Heart right ventricle (tissue), 16 donors: ENCODE measurements around the gene GATAD2A. TPM values are rescaled to one million over a fixed set of nuclear protein-coding genes. Genes with fewer than 3 reads are reported as not detected.

Experiments
- ATAC-seq, 8 donors: fragments of 200-7000 bp; cut with Tn5 transposase; one replicate each; pipeline ENCODE4 v1.9.1; 2020; ENCODE audit warnings: mild to moderate bottlenecking in 8 of 8, moderate library complexity in 8 of 8, moderate number of reproducible peaks in 1 of 8
- DNase-seq, 2 donors: peaks; one replicate each; pipeline ENCODE4 v3.0.0-alpha.2; 2020
- H3K27ac ChIP-seq, 10 donors: fragments of 200-600 bp; sonication (generic) in 2 of 10; one replicate each; pipeline versions ENCODE4 v1.5.0 to v1.8.0; 2020 to 2022; ENCODE audit warnings: mild to moderate bottlenecking in 3 of 10
- H3K27me3 ChIP-seq, 7 donors: fragments of 200-600 bp; one replicate each; pipeline ENCODE4 v1.8.0; 2021 to 2022; ENCODE audit warnings: mild to moderate bottlenecking in 2 of 7
- H3K36me3 ChIP-seq, 9 donors: fragments of 200-600 bp; sonication (generic) in 1 of 9; one replicate each; pipeline versions ENCODE4 v1.5.0 to v1.8.0; 2020 to 2022; ENCODE audit warnings: mild to moderate bottlenecking in 2 of 9
- H3K4me1 ChIP-seq, 9 donors: fragments of 200-600 bp; sonication (generic) in 1 of 9; one replicate each; pipeline versions ENCODE4 v1.5.0 to v1.8.0; 2020 to 2022; ENCODE audit warnings: mild to moderate bottlenecking in 4 of 9
- H3K4me3 ChIP-seq, 10 donors: fragments of 200-600 bp; sonication (generic) in 2 of 10; one replicate each; pipeline versions ENCODE4 v1.5.0 to v1.8.0; 2020 to 2022; ENCODE audit warnings: mild to moderate bottlenecking in 7 of 10, moderate library complexity in 2 of 10
- H3K9me3 ChIP-seq, 11 donors: fragments of 200-600 bp in 10 of 11; sonication (generic) in 2 of 11; one replicate each; pipeline versions ENCODE4 v1.5.0 to v1.8.0; 2013 to 2022; ENCODE audit warnings: mild to moderate bottlenecking in 2 of 11, control low read depth in 1 of 11, moderate library complexity in 1 of 11
- WGBS, 2 donors: extraction: QIAGEN DNeasy Blood & Tissue Kit; methylation state at CpG; one replicate each; pipeline ENCODE4 v1.1.7; 2013; ENCODE audit warnings: inconsistent platforms in 1 of 2; 5-methylcytosine and 5-hydroxymethylcytosine counted together
- intact Hi-C, 10 donors: fragments of 100-400 bp; cut with DNase I; formaldehyde crosslinking; loops; one replicate each; pipeline versions ENCODE4 v1.11.1 to v1.14.2; 2022
- polyA plus RNA-seq, 2 donors: library from polyadenylated mRNA; stranded (reverse); fragments of 200-250 nt; gene quantifications; one replicate each; pipeline ENCODE4 v1.2.3, GENCODE V29; 2013
- total RNA-seq, 10 donors: library from RNA; stranded (reverse); fragmentation: NEBNext Ultra II Directional in 3 of 10; extraction: Animal tissue kit (Norgen Biotek cat#: 25700) in 3 of 10; gene quantifications; one replicate each; pipeline versions ENCODE4 v1.2.1 to v1.2.4, GENCODE V29; 2021 to 2023
- TF ChIP-seq, protein P1 (sequence below), 9 donors: fragments of 200-600 bp; sonication (generic) in 2 of 9; IDR thresholded peaks; one replicate each; pipeline versions ENCODE4 v1.5.0 to v1.8.0; 2021 to 2022; ENCODE audit warnings: antibody characterized with exemption in 9 of 9, mild to moderate bottlenecking in 5 of 9, moderate library complexity in 1 of 9
- donor health status: Arrhythmogenic right ventricular cardiomyopathy.
- donor health status: ischemic (EF 13 %, LVEDD 7.1; RV severe dilation, severe dysfunction).
- donor health status: healthy with polysubstance abuse.
- donor health status: DM: no; HTN: yes; CAD: no.
- donor health status: DM: no; HTN: no; CAD: no.
- donor health status: ischemic (EF 25% LVEDD 6.9; RV normal size, moderate dysfunction).
- donor health status: ischemic (EF 25% LVEDD 5.7; RV mildly dilated, moderate dysfunction).
- donor health status: healthy.
- donor health status: DM: yes; HTN: yes; CAD: no.
- donor health status: Ischemic cardiomyopathy.
- donor health status: ischemic (EF 35%, LVEDD 5.7; RV mildly dilated, moderate dysfunction).
- donor health status: nonischemic (EF 11% LVEDD 7.7; RV severe dilation, severe dysfunction).
- donor health status: DM: yes; HTN: yes; CAD: no.
- donor health status: PGD.
- donor health status: ischemic (EF 29% LVEDD 5.4; RV normal size, mild dysfunction).
- donor health status: nonischemic (EF 23%, LVEDD 6.1; RV moderate dilation, normal function).

GATAD2A gene
- total and polyA plus RNA-seq, 12 donors, result 7.5 to 48.5 (median 25.8) TPM

DNA sequence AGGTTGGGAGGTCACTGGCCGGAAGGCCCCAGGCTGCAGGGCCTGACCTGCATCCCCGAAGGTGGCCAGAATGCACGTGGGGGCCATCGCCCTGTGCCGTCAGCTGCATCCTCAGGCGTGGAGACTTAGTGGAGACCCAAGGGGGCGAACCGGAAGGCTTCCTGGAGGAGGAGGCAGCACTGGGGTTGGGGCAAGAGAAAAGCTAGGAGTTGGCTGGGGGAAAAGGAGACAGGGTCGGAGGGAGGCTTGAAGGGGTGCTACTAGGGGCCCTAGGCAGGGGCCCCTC lies 121.8 kb downstream of the GATAD2A start:
- intact Hi-C loops, result no loop called here
- WGBS, 2 donors, result 94 to 96% methylated on average over 9 of the region's 9 CpGs
- H3K4me1 ChIP-seq, result peaks cover under 1 to 46% (median 7%) of the 10 kb centered on the region in 9 donors
- H3K27ac ChIP-seq, result no peak overlapping the region
- no peak overlapping the region for H3K4me3 ChIP-seq
- no peaks in the 10 kb centered on the region for H3K9me3 ChIP-seq
- TF ChIP-seq, protein P1, sequence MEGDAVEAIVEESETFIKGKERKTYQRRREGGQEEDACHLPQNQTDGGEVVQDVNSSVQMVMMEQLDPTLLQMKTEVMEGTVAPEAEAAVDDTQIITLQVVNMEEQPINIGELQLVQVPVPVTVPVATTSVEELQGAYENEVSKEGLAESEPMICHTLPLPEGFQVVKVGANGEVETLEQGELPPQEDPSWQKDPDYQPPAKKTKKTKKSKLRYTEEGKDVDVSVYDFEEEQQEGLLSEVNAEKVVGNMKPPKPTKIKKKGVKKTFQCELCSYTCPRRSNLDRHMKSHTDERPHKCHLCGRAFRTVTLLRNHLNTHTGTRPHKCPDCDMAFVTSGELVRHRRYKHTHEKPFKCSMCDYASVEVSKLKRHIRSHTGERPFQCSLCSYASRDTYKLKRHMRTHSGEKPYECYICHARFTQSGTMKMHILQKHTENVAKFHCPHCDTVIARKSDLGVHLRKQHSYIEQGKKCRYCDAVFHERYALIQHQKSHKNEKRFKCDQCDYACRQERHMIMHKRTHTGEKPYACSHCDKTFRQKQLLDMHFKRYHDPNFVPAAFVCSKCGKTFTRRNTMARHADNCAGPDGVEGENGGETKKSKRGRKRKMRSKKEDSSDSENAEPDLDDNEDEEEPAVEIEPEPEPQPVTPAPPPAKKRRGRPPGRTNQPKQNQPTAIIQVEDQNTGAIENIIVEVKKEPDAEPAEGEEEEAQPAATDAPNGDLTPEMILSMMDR (IDR thresholded peaks at IDR 0.05), result no peak
- DNase-seq (no peak), ATAC-seq (peak in 1 of 8 donors; percentile 2)
- peaks cover 0 to 59% (median 0%) of the 10 kb centered on the region in 9 donors for H3K36me3 ChIP-seq
- H3K27me3 ChIP-seq, result no peaks in the 10 kb centered on the region

DNA sequence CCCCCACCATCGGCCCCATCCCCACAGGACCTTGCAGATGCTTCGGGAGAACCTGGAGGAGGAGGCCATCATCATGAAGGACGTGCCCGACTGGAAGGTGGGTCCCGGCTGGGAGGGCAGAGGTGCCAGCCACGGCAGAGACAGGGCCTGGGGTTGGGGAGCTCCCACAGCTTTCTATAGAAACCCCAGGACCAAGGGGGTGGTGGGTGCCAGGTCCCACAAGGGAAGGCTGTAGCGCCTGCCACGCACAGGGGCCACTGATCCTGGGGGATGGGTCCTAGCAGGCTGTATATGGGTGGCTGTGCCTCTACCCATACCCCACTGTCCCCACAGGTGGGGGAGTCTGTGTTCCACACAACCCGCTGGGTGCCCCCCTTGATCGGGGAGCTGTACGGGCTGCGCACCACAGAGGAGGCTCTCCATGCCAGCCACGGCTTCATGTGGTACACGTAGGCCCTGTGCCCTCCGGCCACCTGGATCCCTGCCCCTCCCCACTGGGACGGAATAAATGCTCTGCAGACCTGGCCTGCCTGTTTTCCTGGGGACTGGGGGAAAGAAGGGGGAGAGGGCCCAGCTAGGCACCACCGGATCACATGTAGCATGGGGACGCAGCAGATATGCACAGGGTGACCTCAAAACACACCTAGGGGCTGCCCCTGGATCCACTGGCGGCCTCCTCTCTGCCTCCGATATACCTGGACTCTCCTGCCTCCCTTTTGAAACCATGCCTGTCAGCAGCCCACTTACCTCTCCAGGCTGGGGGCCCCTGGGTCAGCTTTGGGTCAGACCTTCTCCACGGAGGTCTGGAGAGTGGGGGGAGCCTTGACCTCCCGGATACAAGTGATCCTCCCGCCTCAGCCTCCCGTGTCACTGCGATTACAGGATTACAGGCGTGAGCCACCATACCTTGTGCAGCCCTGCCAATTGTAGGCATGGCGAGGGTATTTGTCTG lies 122.5 kb downstream of the GATAD2A start:
- H3K36me3 ChIP-seq, result peaks cover 0 to 59% (median 0%) of the 10 kb centered on the region in 9 donors
- no peak overlapping the region for H3K27ac ChIP-seq
- no peaks in the 10 kb centered on the region for H3K9me3 ChIP-seq
- ATAC-seq (peak in 1 of 8 donors; percentile 9), DNase-seq (no peak)
- 89 to 92% methylated on average over 27 of the region's 27 CpGs for WGBS, 2 donors
- H3K27me3 ChIP-seq, result no peaks in the 10 kb centered on the region
- intact Hi-C loops, result no loop called here
- TF ChIP-seq, protein P1 (IDR thresholded peaks at IDR 0.05), result no peak
- peaks cover 3 to 48% (median 9%) of the 10 kb centered on the region in 9 donors for H3K4me1 ChIP-seq
- H3K4me3 ChIP-seq, result no peak overlapping the region

DNA sequence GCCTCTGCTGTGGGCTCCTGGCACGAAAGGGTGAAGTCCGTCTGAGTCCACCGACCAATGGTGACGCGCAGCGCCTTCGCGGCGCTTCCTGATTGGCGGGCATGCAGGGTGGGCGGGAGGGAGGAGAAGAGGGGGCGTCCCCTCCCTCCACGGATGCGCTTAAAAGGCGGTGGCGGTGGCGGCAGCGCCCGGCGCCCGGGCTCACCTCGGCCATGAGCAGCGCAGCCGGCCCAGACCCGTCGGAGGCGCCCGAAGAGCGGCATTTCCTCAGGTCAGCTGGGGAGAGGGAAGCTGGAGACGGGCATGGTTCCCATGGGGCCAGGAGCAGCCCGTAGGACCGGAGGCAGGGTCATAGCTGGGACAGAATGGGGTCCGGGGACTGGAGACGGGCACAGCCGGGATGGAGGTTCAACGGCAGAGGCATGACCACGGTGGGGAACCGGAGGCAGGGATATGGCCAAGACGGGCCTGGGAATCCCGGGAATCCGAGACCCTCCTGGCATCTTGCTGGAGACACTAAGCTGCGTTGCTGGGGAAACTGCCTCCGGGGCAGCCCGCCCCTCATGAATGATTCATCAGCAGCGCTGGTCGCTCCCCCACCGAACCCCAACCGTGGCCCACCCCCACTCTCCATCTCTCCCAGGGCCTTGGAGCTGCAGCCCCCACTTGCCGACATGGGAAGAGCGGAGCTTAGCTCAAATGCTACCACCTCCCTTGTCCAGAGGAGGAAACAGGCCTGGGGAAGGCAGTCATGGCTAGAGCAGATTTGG lies 123.4 kb downstream of the GATAD2A start, which contains the start of gene YJEFN3:
Gene YJEFN3, plus strand, starts transcription at position 191 of the 770 bp plus-strand sequence. Its CDS starts 22 bp downstream, at position 213.
- Histone ChIP-seq H3K4me1 (peaks cover 3 to 48% (median 9%) of the 10 kb centered on the region in 9 donors), H3K4me3 (peak within 1 kb of the TSS in 3 of 10 donors; percentile 11 to 27 (median 26)), H3K27ac (no peak within 1 kb of the TSS), H3K36me3 (peaks cover 0 to 52% (median 0%) of the 10 kb centered on the region in 9 donors), H3K9me3 (no peaks in the 10 kb centered on the region), H3K27me3 (no peaks in the 10 kb centered on the region)
- ATAC-seq, result peak; percentile 5 to 51 (median 30)
- WGBS, 2 donors, result 37 to 56% methylated on average over 48 to 50 of the region's 50 CpGs
- intact Hi-C loops, result no loop called here
- DNase-seq, result peak in 1 of 2 donors; percentile 48
- TF ChIP-seq, protein P1 (IDR thresholded peaks at IDR 0.05), result no peak

DNA sequence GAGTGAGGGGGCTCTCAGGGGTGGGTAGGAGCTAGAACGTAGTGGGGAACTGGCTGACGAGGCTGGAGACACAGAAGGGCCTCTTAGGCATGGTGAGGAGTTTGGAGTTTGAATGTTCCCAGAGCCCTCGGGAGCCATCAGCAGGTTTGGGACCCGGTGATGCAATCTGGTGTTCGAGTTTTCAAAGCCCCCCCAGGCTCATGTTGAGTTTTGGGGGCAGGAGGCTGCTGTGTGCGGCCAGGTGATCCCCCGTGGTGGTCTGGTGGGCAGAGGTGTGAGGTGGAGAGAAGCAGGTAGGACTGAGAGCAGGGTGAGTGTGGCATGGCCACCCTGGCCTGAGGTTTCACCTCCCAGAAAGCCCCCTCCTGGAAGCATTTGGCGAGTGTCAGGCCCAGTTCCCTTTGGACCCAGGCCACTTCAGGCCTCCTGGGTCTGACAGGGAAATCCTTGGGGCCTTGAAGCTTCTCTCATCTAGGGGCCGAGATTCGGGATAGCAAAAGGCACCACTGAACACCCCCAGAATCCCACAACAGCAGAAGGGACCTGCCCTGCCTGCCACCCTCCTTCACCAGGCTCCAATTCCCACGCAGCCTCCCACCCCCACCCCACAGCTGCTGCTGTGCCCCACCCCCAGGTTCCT lies 124.4 kb downstream of the GATAD2A start:
- Histone ChIP-seq H3K9me3 (no peaks in the 10 kb centered on the region), H3K27ac (no peak overlapping the region), H3K4me1 (peaks cover 1 to 38% (median 9%) of the 10 kb centered on the region in 9 donors), H3K36me3 (peaks cover 0 to 44% (median 0%) of the 10 kb centered on the region in 9 donors), H3K27me3 (no peaks in the 10 kb centered on the region), H3K4me3 (no peak overlapping the region)
- 75 to 77% methylated on average over 11 of the region's 11 CpGs for WGBS, 2 donors
- no peak for ATAC-seq
- TF ChIP-seq, protein P1 (IDR thresholded peaks at IDR 0.05), result no peak
- intact Hi-C loops, result loop anchor here in 9 of 10 donors (2.0 to 10.0 kb wide), 6 partner anchors 112 to 435 kb away; partner anchors contain the start of gene GMIP (in 3 of the 9)
- DNase-seq, result no peak
